PC-3 (cell line): Measurements from ENCODE around the gene BDNF. TPM values are rescaled to one million over a fixed set of nuclear protein-coding genes. Genes with fewer than 3 reads are reported as not detected.

Source experiments
- ATAC-seq: fragments of 200-7000 bp; cut with Tn5 transposase; 2 replicates; pipeline ENCODE4 v1.9.1; 2020; ENCODE audit warnings: mild to moderate bottlenecking, moderate library complexity
- BruUV-seq: library from RNA; stranded (reverse); fragments of 400-500 nt; replicated peaks from 2 replicates; lab custom pipeline; 2021; lab: Mats Ljungman, UMichigan
- CTCF ChIA-PET: fragments of 300-600 bp; sonication (Branson Sonifier 250); formaldehyde crosslinking; loops from one replicate; lab custom pipeline; 2022; ENCODE audit warnings: antibody characterized with exemption; lab: Charles Lee
- POLR2A ChIA-PET: fragments of 300-600 bp; sonication (Branson Sonifier 250); formaldehyde crosslinking; loops from one replicate; lab custom pipeline; 2022; ENCODE audit warnings: antibody characterized with exemption; ENCODE audit not compliant: unreplicated experiment; lab: Charles Lee
- DNase-seq: peaks from one replicate; pipeline ENCODE4 v3.0.0-alpha.2; 2015
- H2AFZ ChIP-seq: fragments of 300-600 bp; sonication (generic); 2 replicates; pipeline ENCODE4 v1.6.0; 2016; ENCODE audit warnings: antibody characterized with exemption, low read length
- H3F3A ChIP-seq: fragments of 300-600 bp; sonication (generic); one replicate; pipeline ENCODE4 v1.6.0; 2017; ENCODE audit warnings: antibody characterized with exemption, low read length, control low read depth, mild to moderate bottlenecking; ENCODE audit not compliant: unreplicated experiment
- H3K27ac ChIP-seq: fragments of 300-600 bp; sonication (generic); 2 replicates; pipeline ENCODE4 v1.5.1; 2016; ENCODE audit warnings: mild to moderate bottlenecking, low read length
- H3K27me3 ChIP-seq: fragments of 300-600 bp; sonication (generic); 2 replicates; pipeline ENCODE4 v1.6.1; 2016; ENCODE audit warnings: low read length, mixed read lengths
- H3K36me3 ChIP-seq: fragments of 300-600 bp; sonication (generic); 2 replicates; pipeline ENCODE4 v1.6.1; 2016; ENCODE audit warnings: low read depth, mixed run types, low read length, mixed read lengths
- H3K4me1 ChIP-seq: fragments of 300-600 bp; sonication (generic); 2 replicates; pipeline ENCODE4 v1.5.1; 2016; ENCODE audit warnings: low read length; ENCODE audit not compliant: insufficient read depth
- H3K4me2 ChIP-seq: fragments of 300-600 bp; sonication (generic); 2 replicates; pipeline ENCODE4 v1.6.0; 2016; ENCODE audit warnings: low read length
- H3K4me3 ChIP-seq: fragments of 300-600 bp; sonication (generic); 2 replicates; pipeline ENCODE4 v1.5.1; 2016; ENCODE audit warnings: mild to moderate bottlenecking, low read length, mixed read lengths
- H3K79me2 ChIP-seq: fragments of 300-600 bp; sonication (generic); 2 replicates; pipeline ENCODE4 v1.6.1; 2017; ENCODE audit warnings: low read length, mixed read lengths
- H3K9ac ChIP-seq: fragments of 300-600 bp; sonication (generic); 2 replicates; pipeline ENCODE4 v1.6.0; 2016; ENCODE audit warnings: mild to moderate bottlenecking, low read length
- H3K9me2 ChIP-seq: fragments of 300-600 bp; sonication (generic); replicated peaks from 2 replicates; pipeline ENCODE4 v1.6.1; 2016; ENCODE audit warnings: mixed run types, low read length, mixed read lengths
- H3K9me3 ChIP-seq: fragments of 300-600 bp; sonication (generic); 2 replicates; pipeline ENCODE4 v1.6.1; 2016; ENCODE audit warnings: low read length, mixed read lengths
- H4K20me1 ChIP-seq: fragments of 300-600 bp; sonication (generic); 2 replicates; pipeline ENCODE4 v1.6.1; 2016; ENCODE audit warnings: low read length, mixed read lengths
- EZH2 ChIP-seq: fragments of 300-600 bp; sonication (generic); IDR thresholded peaks from one replicate; pipeline ENCODE4 v1.6.1; 2017; ENCODE audit warnings: antibody characterized with exemption, mild to moderate bottlenecking, low read length; ENCODE audit not compliant: unreplicated experiment
- EZH2phosphoT487 ChIP-seq: fragments of 300-600 bp; sonication (generic); IDR thresholded peaks from 2 replicates; pipeline ENCODE4 v1.6.1; 2018; ENCODE audit warnings: mild to moderate bottlenecking, antibody characterized with exemption, low read length, borderline replicate concordance
- intact Hi-C: fragments of 100-400 bp; cut with micrococcal nuclease; formaldehyde crosslinking; loops from 2 replicates; pipeline ENCODE4 v1.9.0; 2023
- total RNA-seq: library from RNA; depleted of rRNA; stranded (reverse); fragments of >200 nt; gene quantifications from 2 replicates; pipeline ENCODE4 v1.2.3, GENCODE V29; 2014
- TF ChIP-seq, protein P1 (sequence below): fragments of 300-600 bp; sonication (generic); conservative IDR thresholded peaks from 2 replicates; pipeline ENCODE4 v1.5.1; 2017; ENCODE audit warnings: antibody characterized with exemption, low read depth, mild to moderate bottlenecking, low read length

BDNF gene
- total RNA-seq, 1 experiment from 2014 or later, result 3.8 TPM

DNA sequence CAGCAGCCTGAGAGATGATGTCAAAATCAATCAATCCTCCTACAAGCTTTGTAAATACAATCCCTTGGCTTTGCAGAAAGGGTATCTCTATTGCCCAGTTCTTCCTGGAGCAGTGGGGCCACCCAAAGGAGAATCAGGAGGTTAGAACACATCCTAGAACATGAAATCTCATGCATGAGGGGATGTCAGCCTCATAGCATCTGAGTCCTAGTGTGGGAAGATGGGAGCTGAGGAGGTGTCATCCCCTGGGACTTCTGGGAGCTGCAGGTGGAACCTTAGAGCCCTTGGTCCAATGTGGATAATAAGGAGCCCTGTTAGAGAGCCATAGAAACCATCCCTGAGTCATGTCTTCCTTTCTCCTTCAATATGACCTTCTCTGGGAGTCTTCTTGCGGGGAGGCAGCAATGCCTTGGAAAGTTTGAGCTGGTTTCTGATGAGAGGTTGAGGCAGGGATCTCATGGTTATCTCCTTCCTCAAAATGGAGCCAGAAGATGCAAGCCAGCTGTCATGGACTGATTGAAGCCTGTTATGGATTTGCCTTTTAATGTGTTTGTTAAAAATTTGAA is 74.8 kb downstream of the BDNF start:
- H3K9ac ChIP-seq, result no peak overlapping the region
- BruUV-seq, result no TSS peak
- no peak overlapping the region for H2AFZ ChIP-seq
- POLR2A ChIA-PET, result no interaction called here
- H4K20me1 ChIP-seq, result no peaks in the 10 kb centered on the region
- H3K4me1 ChIP-seq, result no peaks in the 10 kb centered on the region
- no peaks in the 10 kb centered on the region for H3K27me3 ChIP-seq
- TF ChIP-seq, protein P1, sequence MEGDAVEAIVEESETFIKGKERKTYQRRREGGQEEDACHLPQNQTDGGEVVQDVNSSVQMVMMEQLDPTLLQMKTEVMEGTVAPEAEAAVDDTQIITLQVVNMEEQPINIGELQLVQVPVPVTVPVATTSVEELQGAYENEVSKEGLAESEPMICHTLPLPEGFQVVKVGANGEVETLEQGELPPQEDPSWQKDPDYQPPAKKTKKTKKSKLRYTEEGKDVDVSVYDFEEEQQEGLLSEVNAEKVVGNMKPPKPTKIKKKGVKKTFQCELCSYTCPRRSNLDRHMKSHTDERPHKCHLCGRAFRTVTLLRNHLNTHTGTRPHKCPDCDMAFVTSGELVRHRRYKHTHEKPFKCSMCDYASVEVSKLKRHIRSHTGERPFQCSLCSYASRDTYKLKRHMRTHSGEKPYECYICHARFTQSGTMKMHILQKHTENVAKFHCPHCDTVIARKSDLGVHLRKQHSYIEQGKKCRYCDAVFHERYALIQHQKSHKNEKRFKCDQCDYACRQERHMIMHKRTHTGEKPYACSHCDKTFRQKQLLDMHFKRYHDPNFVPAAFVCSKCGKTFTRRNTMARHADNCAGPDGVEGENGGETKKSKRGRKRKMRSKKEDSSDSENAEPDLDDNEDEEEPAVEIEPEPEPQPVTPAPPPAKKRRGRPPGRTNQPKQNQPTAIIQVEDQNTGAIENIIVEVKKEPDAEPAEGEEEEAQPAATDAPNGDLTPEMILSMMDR, result no peak
- no peak for TF ChIP-seq EZH2
- TF ChIP-seq EZH2phosphoT487, result no peak
- no peaks in the 10 kb centered on the region for H3K9me2 ChIP-seq
- H3K27ac ChIP-seq, result no peak overlapping the region
- H3K4me2 ChIP-seq, result no peak overlapping the region
- no peaks in the 10 kb centered on the region for H3K36me3 ChIP-seq
- no peak overlapping the region for H3K4me3 ChIP-seq
- no peaks in the 10 kb centered on the region for H3K79me2 ChIP-seq
- CTCF ChIA-PET, result no interaction called here
- intact Hi-C loops, result no loop called here
- DNase-seq (no peak), ATAC-seq (no peak)
- H3K9me3 ChIP-seq, result no peaks in the 10 kb centered on the region
- H3F3A ChIP-seq, result no peaks in the 10 kb centered on the region

DNA sequence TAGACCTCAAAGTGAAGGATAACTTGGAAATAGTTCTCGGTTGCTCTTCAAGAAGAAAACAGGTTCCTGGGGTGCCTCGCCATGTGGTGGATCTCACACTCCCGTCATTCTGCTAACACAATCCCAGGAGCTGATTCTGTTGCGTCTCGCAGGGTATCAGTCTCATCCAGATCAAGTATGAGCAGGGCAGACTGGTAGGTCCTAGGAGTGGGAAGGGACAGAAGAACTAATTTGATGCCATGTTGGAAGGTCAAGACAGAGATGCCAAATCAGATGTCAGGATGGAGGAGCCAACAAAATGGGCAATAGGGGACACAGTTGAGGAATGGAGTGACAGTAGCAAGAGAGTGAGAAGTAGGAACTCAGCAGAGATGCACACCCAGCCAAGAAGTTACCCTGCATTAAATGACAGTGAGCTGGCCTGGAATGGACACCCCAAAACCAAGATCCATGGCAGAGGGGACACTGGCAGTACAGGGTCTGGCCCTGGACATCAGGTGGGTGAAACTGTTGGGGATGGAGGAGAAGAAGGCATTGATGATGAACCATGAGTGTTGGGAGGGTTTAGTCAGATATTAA is 76.2 kb downstream of the BDNF start:
- ATAC-seq, result no peak
- BruUV-seq, result no TSS peak

More for the DNA sequence above, 76.2 kb downstream of the BDNF start:
- H3K4me3 ChIP-seq, result no peak overlapping the region
- no peaks in the 10 kb centered on the region for H3K9me2 ChIP-seq
- CTCF ChIA-PET, result no interaction called here
- H3K79me2 ChIP-seq, result no peaks in the 10 kb centered on the region
- peaks cover 4% of the 10 kb centered on the region; the same call in 1 of the 2 replicates for H3K4me1 ChIP-seq
- no peak overlapping the region for H2AFZ ChIP-seq
- no peak for DNase-seq
- H3K4me2 ChIP-seq, result no peak overlapping the region
- intact Hi-C loops, result no loop called here
- H4K20me1 ChIP-seq, result no peaks in the 10 kb centered on the region
- no peak overlapping the region for H3K9ac ChIP-seq
- no peaks in the 10 kb centered on the region for H3K36me3 ChIP-seq
- H3K9me3 ChIP-seq, result no peaks in the 10 kb centered on the region
- no peak overlapping the region for H3K27ac ChIP-seq
- POLR2A ChIA-PET, result no interaction called here
- TF ChIP-seq EZH2, result no peak
- no peak for TF ChIP-seq EZH2phosphoT487
- TF ChIP-seq, protein P1, result no peak
- H3K27me3 ChIP-seq, result no peaks in the 10 kb centered on the region
- H3F3A ChIP-seq, result no peaks in the 10 kb centered on the region
